ENCODE measurements around the gene RTN4RL1. TPM values are rescaled to one million over a fixed set of nuclear protein-coding genes. Genes with fewer than 3 reads are reported as not detected.

RTN4RL1 gene
- polyA plus RNA-seq, 1 donor (not counting 4 experiments of a cell fraction or from before 2014, with no cell fraction given), result 2.3 TPM

GRCh38 chr17:2037155-2037554 is 12.0 kb upstream of the RTN4RL1 start:
- no peak overlapping the region for H3K4me2 ChIP-seq (ENCODE audit: control insufficient read depth, extremely low read depth, insufficient read depth, low read depth, low read length)
- peaks cover 1% of the 10 kb centered on the region for H3K79me2 ChIP-seq (ENCODE audit: control insufficient read depth, insufficient read depth, low read length)
- H3K9me3 ChIP-seq (ENCODE audit: control insufficient read depth, low read depth, low read length), result no peaks in the 10 kb centered on the region
- H2AFZ ChIP-seq (ENCODE audit: control insufficient read depth, low read length), result no peak overlapping the region
- no peak for FAIRE-seq
- H3K9me1 ChIP-seq (ENCODE audit: control insufficient read depth, extremely low read depth, insufficient read depth, low read length), result no peaks in the 10 kb centered on the region
- no peak overlapping the region for H3K9ac ChIP-seq (ENCODE audit: control insufficient read depth, extremely low read depth, insufficient read depth, low read length)
- peaks cover 4 to 7% of the 10 kb centered on the region in 2 experiments for H3K36me3 ChIP-seq (ENCODE audit: control insufficient read depth in 2 of 2, extremely low read depth in 1 of 2, insufficient read depth in 2 of 2, low read length in 2 of 2)
- no peak for DNase-seq (ENCODE audit: low read depth, low spot score)
- no peaks in the 10 kb centered on the region for H4K20me1 ChIP-seq (ENCODE audit: control insufficient read depth, extremely low read depth, insufficient read depth, low read length)
- no peaks in the 10 kb centered on the region for H3K27me3 ChIP-seq (ENCODE audit: control insufficient read depth, extremely low read depth, insufficient read depth, low read length)
- TF ChIP-seq EZH2 (IDR thresholded peaks at IDR 0.05; ENCODE audit: low read length) (no peak), CTCF (optimal IDR thresholded peaks at IDR 0.05 in 1 of 3, IDR thresholded peaks at IDR 0.05 in 1 of 3, conservative IDR thresholded peaks at IDR 0.05 in 1 of 3; ENCODE audit: extremely low read depth in 1 of 3, insufficient read depth in 2 of 3, low read length in 3 of 3) (no peak)
- H3K4me1 ChIP-seq (ENCODE audit: control insufficient read depth, extremely low read depth, insufficient read depth, low read length), result peaks cover 4% of the 10 kb centered on the region
- no peak overlapping the region for H3K27ac ChIP-seq (ENCODE audit: control insufficient read depth, insufficient read depth, low read length)
- dilution Hi-C loops (cut with MboI; ENCODE audit: extremely low pct_ligation_motif_present, low sequenced_read_pairs), result no loop called here
- no peak overlapping the region for H3K4me3 ChIP-seq (ENCODE audit: control insufficient read depth in 2 of 3, extremely low read depth in 1 of 3, insufficient read depth in 2 of 3, low read depth in 1 of 3, low read length in 3 of 3)

- Histone ChIP-seq H3K79me2 (ENCODE audit: control insufficient read depth, insufficient read depth, low read length) (peaks cover 3% of the 10 kb centered on the region), H4K20me1 (ENCODE audit: control insufficient read depth, extremely low read depth, insufficient read depth, low read length) (no peaks in the 10 kb centered on the region)
- DNase-seq (ENCODE audit: low read depth, low spot score), result no peak
These were observed 10.7 kb upstream of the RTN4RL1 start for GRCh38 chr17:2035541-2036488.

More at GRCh38 chr17:2035541-2036488, 10.7 kb upstream of the RTN4RL1 start:
- H3K4me2 ChIP-seq (ENCODE audit: control insufficient read depth, extremely low read depth, insufficient read depth, low read depth, low read length), result no peak overlapping the region
- H3K27me3 ChIP-seq (ENCODE audit: control insufficient read depth, extremely low read depth, insufficient read depth, low read length), result no peaks in the 10 kb centered on the region
- no peak overlapping the region for H3K4me3 ChIP-seq (ENCODE audit: control insufficient read depth in 2 of 3, extremely low read depth in 1 of 3, insufficient read depth in 2 of 3, low read depth in 1 of 3, low read length in 3 of 3)
- no peak overlapping the region for H2AFZ ChIP-seq (ENCODE audit: control insufficient read depth, low read length)
- H3K9me3 ChIP-seq (ENCODE audit: control insufficient read depth, low read depth, low read length), result no peaks in the 10 kb centered on the region
- no peak overlapping the region for H3K27ac ChIP-seq (ENCODE audit: control insufficient read depth, insufficient read depth, low read length)
- H3K36me3 ChIP-seq (ENCODE audit: control insufficient read depth in 2 of 2, extremely low read depth in 1 of 2, insufficient read depth in 2 of 2, low read length in 2 of 2), result peaks cover 3 to 7% of the 10 kb centered on the region in 2 experiments
- H3K9me1 ChIP-seq (ENCODE audit: control insufficient read depth, extremely low read depth, insufficient read depth, low read length), result no peaks in the 10 kb centered on the region
- TF ChIP-seq EZH2 (IDR thresholded peaks at IDR 0.05; ENCODE audit: low read length), result no peak
- no peak for TF ChIP-seq CTCF (optimal IDR thresholded peaks at IDR 0.05 in 1 of 3, IDR thresholded peaks at IDR 0.05 in 1 of 3, conservative IDR thresholded peaks at IDR 0.05 in 1 of 3; ENCODE audit: extremely low read depth in 1 of 3, insufficient read depth in 2 of 3, low read length in 3 of 3)
- H3K9ac ChIP-seq (ENCODE audit: control insufficient read depth, extremely low read depth, insufficient read depth, low read length), result no peak overlapping the region
- FAIRE-seq, result no peak
- peaks cover 4% of the 10 kb centered on the region for H3K4me1 ChIP-seq (ENCODE audit: control insufficient read depth, extremely low read depth, insufficient read depth, low read length)
- dilution Hi-C loops (cut with MboI; ENCODE audit: extremely low pct_ligation_motif_present, low sequenced_read_pairs), result no loop called here

Measured in keratinocyte (primary cell).